RWPE1 (cell line): ENCODE data around the gene ITPR3.
"Not testable (repeated sequence)": the region's sequence is repeated elsewhere in the genome, so short reads cannot be mapped to it uniquely, and the experiment has no call there.

Experiments
- CTCF ChIA-PET: fragments of 350-600 bp; sonication (Branson Sonifier 250); formaldehyde crosslinking; extraction: SDS; loops from one replicate; lab custom pipeline; 2021; lab: Yijun Ruan, JAX
- POLR2A ChIA-PET: fragments of 400-600 bp; formaldehyde crosslinking; extraction: SDS; loops from one replicate; lab custom pipeline; 2020; ENCODE audit warnings: antibody characterized with exemption; ENCODE audit not compliant: low non-redundant PET; lab: Yijun Ruan, JAX
- DNase-seq: peaks from one replicate; pipeline ENCODE4 v3.0.0; 2012; ENCODE audit warnings: low spot score
- H3K27ac ChIP-seq: fragments of 450-650 bp; 2 replicates; pipeline ENCODE4 v1.5.1; 2017
- CTCF ChIP-seq: fragments of 450-650 bp; conservative IDR thresholded peaks from 2 replicates; pipeline ENCODE4 v1.5.1; 2017; ENCODE audit warnings: low read depth, mild to moderate bottlenecking

Gene ITPR3

GRCh38 chr6:33593414-33593727 lies 27.8 kb upstream of the ITPR3 start:
- peak overlapping the region; percentile 97 for H3K27ac ChIP-seq
- DNase-seq, result no peak
- TF ChIP-seq CTCF, result no peak
- ChIA-PET POLR2A (no interaction called here), CTCF (no interaction called here)

GRCh38 chr6:33595001-33595846 lies 25.9 kb upstream of the ITPR3 start:
- CTCF ChIA-PET, result interaction anchor here (0.6 kb wide), 3 partner anchors 23 to 169 kb away, joined by 3 to 4 read pairs (median 4); no protein-coding TSS in a partner anchor
- DNase-seq, result no peak
- no peak for TF ChIP-seq CTCF
- POLR2A ChIA-PET, result interaction anchor here (0.5 kb wide), 1 partner anchor 55 kb away, joined by 3 read pairs; no protein-coding TSS in a partner anchor
- peak overlapping the region; percentile 58 for H3K27ac ChIP-seq

- DNase-seq, POLR2A ChIA-PET: not testable (repeated sequence)
- CTCF ChIA-PET, result interaction anchor here (0.6 kb wide), 1 partner anchor 345 kb away, joined by 3 read pairs; no protein-coding TSS in a partner anchor
- peak overlapping the region; percentile 58 for H3K27ac ChIP-seq
Observed at GRCh38 chr6:33596894-33597293, 24.2 kb upstream of the ITPR3 start.

- no peak for TF ChIP-seq CTCF
- H3K27ac ChIP-seq, result peak overlapping the region; percentile 84
- DNase-seq, result no peak
- ChIA-PET CTCF (interaction anchor here (0.5 to 0.6 kb wide), 2 partner anchors 8 to 15 kb away, joined by 3 to 4 read pairs; no protein-coding TSS in a partner anchor), POLR2A (no interaction called here)
Observed at GRCh38 chr6:33597551-33598322, 23.4 kb upstream of the ITPR3 start.

- peak; percentile 60 for DNase-seq
- ChIA-PET CTCF (interaction anchor here (0.6 kb wide), 1 partner anchor 24 kb away, joined by 3 read pairs; no protein-coding TSS in a partner anchor), POLR2A (interaction anchor here (0.6 kb wide), 1 partner anchor 15 kb away, joined by 4 read pairs; no protein-coding TSS in a partner anchor)
- peak overlapping the region; percentile 84 for H3K27ac ChIP-seq
- no peak for TF ChIP-seq CTCF
Observed at GRCh38 chr6:33599413-33599938, 21.6 kb upstream of the ITPR3 start.

GRCh38 chr6:33600761-33601160 lies 20.4 kb upstream of the ITPR3 start:
- CTCF ChIA-PET, result interaction anchor here (0.6 to 0.9 kb wide), 2 partner anchors 32 to 174 kb away, joined by 4 to 8 read pairs; no protein-coding TSS in a partner anchor
- POLR2A ChIA-PET, result no interaction called here
- H3K27ac ChIP-seq, result peak overlapping the region; percentile 84
- no peak for DNase-seq
- TF ChIP-seq CTCF, result no peak
